HL-60 (cell line): ENCODE measurements around the gene NAALADL1. TPM values are rescaled to one million over a fixed set of nuclear protein-coding genes. Genes with fewer than 3 reads are reported as not detected.

ENCODE experiments used
- microRNA-seq: library from miRNA; unstranded; fragments of <30 nt; microRNA quantifications from one replicate; pipeline ENCODE4, GENCODE V29; 2018

Gene NAALADL1

Small RNA genes lying within 50 kb of the gene (microRNA-seq; reads per million reads assigned to microRNA genes)
- not detected for gene MIR6879
